H1 (cell line): ENCODE measurements around the gene GABRG3.

Experiments
- ASH2L ChIP-seq: fragments of 200-600, 300-600 bp; sonication (generic); IDR thresholded peaks from one replicate; pipeline ENCODE4 v1.7.1; 2017; ENCODE audit warnings: low read length
- ATF3 ChIP-seq: IDR thresholded peaks from 2 replicates; pipeline ENCODE4 v1.6.1; 2011; ENCODE audit warnings: low read depth, mild to moderate bottlenecking, low read length; ENCODE audit not compliant: insufficient read depth
- CEBPB ChIP-seq: IDR thresholded peaks from 2 replicates; pipeline ENCODE4 v1.6.1; 2012; ENCODE audit warnings: low read depth, low read length
- CTCF ChIP-seq, 3 experiments: IDR thresholded peaks; 1 replicate in 2 of 3; 2 replicates in 1 of 3; pipeline versions ENCODE4 v1.5.1 to v1.6.1; 2011; ENCODE audit warnings: low read length in 3 of 3, mild to moderate bottlenecking in 3 of 3, inconsistent platforms in 2 of 3, low read depth in 1 of 3, moderate library complexity in 1 of 3; ENCODE audit not compliant: insufficient read depth in 1 of 3; ENCODE audit errors: control extremely low read depth in 1 of 3
- EP300 ChIP-seq, 2 experiments: IDR thresholded peaks; 1 replicate in 1 of 2; 2 replicates in 1 of 2; pipeline ENCODE4 v1.6.1; 2011 to 2012; ENCODE audit warnings: low read depth in 2 of 2, low read length in 2 of 2, mild to moderate bottlenecking in 2 of 2, borderline replicate concordance in 1 of 2, inconsistent platforms in 1 of 2, moderate library complexity in 1 of 2
- EZH2 ChIP-seq: fragments of 200-600 bp; sonication (generic); IDR thresholded peaks from 2 replicates; pipeline ENCODE4 v1.7.1; 2012; ENCODE audit warnings: low read depth, mild to moderate bottlenecking, moderate library complexity, low read length, inconsistent platforms; ENCODE audit not compliant: severe bottlenecking
- JUND ChIP-seq: IDR thresholded peaks from 2 replicates; pipeline ENCODE4 v1.6.1; 2011; ENCODE audit warnings: mild to moderate bottlenecking, improper control_type of control experiment, low read length
- KDM5A ChIP-seq: fragments of 200-600 bp; IDR thresholded peaks from 2 replicates; pipeline ENCODE4 v1.7.1; 2012; ENCODE audit warnings: mild to moderate bottlenecking, low read length, inconsistent platforms, mixed read lengths

GRCh38 chr15:27133249-27133648 lies 162.3 kb downstream of the GABRG3 start:
- no peak for TF ChIP-seq CEBPB
- no peak for TF ChIP-seq ATF3
- no peak for TF ChIP-seq EZH2
- no peak for TF ChIP-seq CTCF (IDR thresholded peaks at IDR 0.05; ENCODE audit: control extremely low read depth in 1 of 3, insufficient read depth in 1 of 3, low read depth in 1 of 3, low read length in 3 of 3)
- no peak for TF ChIP-seq JUND
- no peak for TF ChIP-seq KDM5A
- TF ChIP-seq ASH2L = no peak
- TF ChIP-seq EP300 (IDR thresholded peaks at IDR 0.05; ENCODE audit: borderline replicate concordance in 1 of 2, low read depth in 2 of 2, low read length in 2 of 2) = no peak
